Rectal smooth muscle tissue (tissue), 1 donor: ENCODE measurements around the gene SMIM38.
"Not testable (repeated sequence)": the region's sequence is repeated elsewhere in the genome, so short reads cannot be mapped to it uniquely, and the experiment has no call there.

Experiments
- H3K27ac ChIP-seq: one replicate; pipeline ENCODE4 v1.7.0; 2013; ENCODE audit warnings: low read depth, low read length, inconsistent platforms
- H3K27me3 ChIP-seq: one replicate; pipeline ENCODE4 v1.7.0; 2013; ENCODE audit warnings: low read length; ENCODE audit not compliant: control insufficient read depth, insufficient read depth
- H3K36me3 ChIP-seq: one replicate; pipeline ENCODE4 v1.7.0; 2013; ENCODE audit warnings: low read length; ENCODE audit not compliant: control insufficient read depth, insufficient read depth
- H3K4me1 ChIP-seq: one replicate; pipeline ENCODE4 v1.7.0; 2013; ENCODE audit warnings: low read length; ENCODE audit not compliant: control insufficient read depth, insufficient read depth
- H3K4me3 ChIP-seq: one replicate; pipeline ENCODE4 v1.7.0; 2013; ENCODE audit warnings: low read length
- H3K9ac ChIP-seq: one replicate; pipeline ENCODE4 v1.7.0; 2013; ENCODE audit warnings: low read length

SMIM38 gene

DNA sequence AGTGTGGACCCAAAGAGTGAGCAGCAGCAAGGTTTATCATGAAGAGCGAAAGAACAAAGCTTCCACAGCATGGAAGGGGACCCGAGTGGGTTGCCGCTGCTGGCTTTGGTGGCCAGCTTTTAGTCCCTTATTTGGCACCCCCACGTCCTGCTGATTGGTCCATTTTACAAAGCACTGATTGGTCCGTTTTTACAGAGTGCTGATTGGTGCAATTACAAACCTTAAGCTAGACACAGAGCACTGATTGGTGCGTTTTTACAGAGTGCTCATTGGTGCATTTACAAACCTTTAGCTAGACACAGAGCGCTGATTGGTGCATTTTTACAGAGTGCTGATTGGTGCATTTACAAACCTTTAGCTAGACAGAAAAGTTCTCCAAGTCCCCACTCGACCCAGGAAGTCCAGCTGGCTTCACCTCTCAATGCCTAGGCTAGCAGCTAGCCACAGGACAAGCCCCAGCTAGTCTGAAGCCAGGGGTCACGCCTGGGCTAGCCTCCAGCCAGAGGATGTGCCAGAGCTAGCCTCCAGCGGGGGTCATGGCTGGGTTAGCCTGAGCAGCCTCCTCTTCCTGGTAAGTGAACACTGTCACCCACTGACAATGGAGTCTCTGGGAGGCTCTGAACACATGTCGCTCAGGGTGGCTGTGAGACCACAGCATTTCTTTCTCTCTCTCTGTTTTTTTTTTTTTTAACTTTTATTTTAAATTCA is 6.2 kb upstream of the SMIM38 start:
- not testable (repeated sequence) for H3K36me3 ChIP-seq, H3K27me3 ChIP-seq, H3K4me1 ChIP-seq, H3K9ac ChIP-seq, H3K4me3 ChIP-seq, H3K27ac ChIP-seq

DNA sequence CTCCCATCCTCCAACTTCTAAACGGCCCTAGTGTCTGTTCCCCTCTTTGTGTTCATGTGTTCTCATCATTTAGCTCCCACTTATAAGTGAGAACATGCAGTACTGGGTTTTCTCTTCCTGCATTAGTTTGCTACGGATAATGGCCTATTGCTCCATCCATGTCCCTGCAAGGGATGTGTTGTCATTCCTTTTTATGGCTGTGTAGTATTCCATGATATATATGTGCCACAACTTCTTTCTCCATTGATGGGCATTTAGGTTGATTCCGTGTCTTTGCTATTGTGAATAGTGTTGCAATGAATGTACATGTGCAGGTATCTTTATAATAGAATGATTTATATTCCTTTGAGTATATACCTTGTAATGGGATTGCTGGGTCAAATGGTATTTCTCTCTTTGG is 5.6 kb upstream of the SMIM38 start:
- no peaks in the 10 kb centered on the region for H3K36me3 ChIP-seq
- no peak overlapping the region for H3K9ac ChIP-seq
- no peak overlapping the region for H3K27ac ChIP-seq
- no peaks in the 10 kb centered on the region for H3K4me1 ChIP-seq
- no peak overlapping the region for H3K4me3 ChIP-seq
- H3K27me3 ChIP-seq, result no peaks in the 10 kb centered on the region

DNA sequence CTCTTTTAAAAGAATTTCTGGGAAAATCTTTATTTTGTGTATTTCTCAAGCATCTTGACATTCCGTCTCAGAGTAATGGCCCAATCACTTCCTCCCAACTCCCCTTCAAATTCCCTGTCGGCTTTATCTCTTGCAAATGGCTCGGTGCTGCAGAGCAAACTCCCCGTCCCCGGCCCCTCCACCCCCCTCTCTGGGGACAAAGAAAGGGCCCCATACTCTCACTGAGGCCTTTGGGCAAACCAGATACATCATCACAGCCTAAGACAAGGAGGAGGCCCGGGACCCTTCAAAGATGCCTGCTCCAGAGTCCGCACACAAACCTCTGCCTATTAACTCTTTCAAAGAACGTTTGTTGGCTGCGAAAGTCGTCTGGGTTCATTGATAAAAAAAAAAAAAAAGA is 3.9 kb upstream of the SMIM38 start:
- Histone ChIP-seq H3K4me1 (peaks cover 3% of the 10 kb centered on the region), H3K27ac (no peak overlapping the region), H3K27me3 (no peaks in the 10 kb centered on the region), H3K36me3 (no peaks in the 10 kb centered on the region), H3K9ac (no peak overlapping the region), H3K4me3 (no peak overlapping the region)

DNA sequence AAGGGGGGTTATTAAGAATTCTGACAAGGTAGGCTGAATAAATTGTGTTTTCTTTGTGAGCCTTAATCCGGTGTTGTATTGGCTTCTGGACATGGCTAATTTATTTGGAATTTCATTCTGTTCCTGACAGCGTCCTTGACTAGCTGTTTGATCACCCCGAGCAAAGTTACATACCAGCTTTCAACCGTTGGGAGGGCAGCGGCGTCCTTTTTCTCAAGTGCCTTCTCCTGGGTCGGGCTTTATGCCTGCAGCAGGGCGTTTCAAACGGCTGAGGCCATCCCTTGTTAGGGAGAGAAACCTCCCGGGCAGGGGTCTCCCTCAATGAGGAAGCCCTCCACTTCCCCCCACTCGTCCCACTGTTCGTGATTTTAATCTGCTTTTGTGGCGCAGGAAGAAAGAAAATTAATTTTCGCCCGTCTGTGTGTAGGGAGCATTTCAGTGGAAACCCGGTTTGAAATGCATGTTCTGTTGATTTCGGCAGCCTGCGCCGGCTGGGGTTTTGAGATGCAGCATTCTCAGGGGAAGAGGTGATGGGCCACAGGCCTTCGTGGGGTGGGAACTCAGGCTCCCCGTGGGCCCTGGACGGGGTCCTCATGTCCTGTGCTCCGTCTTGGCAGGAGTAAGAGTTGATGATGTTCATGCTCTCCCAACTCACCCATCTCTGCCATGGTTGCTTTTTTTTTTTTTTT is 2.9 kb upstream of the SMIM38 start:
- H3K27ac ChIP-seq, result no peak overlapping the region
- no peak overlapping the region for H3K9ac ChIP-seq
- no peak overlapping the region for H3K4me3 ChIP-seq
- H3K4me1 ChIP-seq, result peaks cover 7% of the 10 kb centered on the region
- H3K36me3 ChIP-seq, result no peaks in the 10 kb centered on the region
- H3K27me3 ChIP-seq, result no peaks in the 10 kb centered on the region

DNA sequence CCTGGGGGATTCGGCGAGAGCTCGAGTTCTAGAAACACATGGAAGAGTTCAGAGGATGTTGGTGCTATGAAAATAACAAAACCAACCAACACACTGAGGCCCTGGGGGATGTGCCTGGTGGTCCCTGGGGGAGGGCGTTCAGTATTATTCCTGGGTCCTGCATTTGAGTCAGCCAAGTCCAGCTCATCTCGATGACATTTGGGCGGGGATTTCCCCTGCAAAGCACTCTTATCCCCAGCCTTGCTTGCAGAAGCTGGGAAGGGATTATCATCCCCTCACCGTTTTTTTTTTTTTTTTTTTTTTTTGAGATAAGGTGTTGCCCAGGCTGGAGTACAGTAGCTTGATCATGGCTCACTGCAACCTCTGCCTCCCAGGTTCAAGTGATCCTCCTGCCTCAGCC is 2.1 kb upstream of the SMIM38 start:
- no peaks in the 10 kb centered on the region for H3K27me3 ChIP-seq
- H3K36me3 ChIP-seq, result no peaks in the 10 kb centered on the region
- H3K27ac ChIP-seq, result no peak overlapping the region
- H3K4me1 ChIP-seq, result peaks cover 7% of the 10 kb centered on the region
- H3K9ac ChIP-seq, result no peak overlapping the region
- no peak overlapping the region for H3K4me3 ChIP-seq

DNA sequence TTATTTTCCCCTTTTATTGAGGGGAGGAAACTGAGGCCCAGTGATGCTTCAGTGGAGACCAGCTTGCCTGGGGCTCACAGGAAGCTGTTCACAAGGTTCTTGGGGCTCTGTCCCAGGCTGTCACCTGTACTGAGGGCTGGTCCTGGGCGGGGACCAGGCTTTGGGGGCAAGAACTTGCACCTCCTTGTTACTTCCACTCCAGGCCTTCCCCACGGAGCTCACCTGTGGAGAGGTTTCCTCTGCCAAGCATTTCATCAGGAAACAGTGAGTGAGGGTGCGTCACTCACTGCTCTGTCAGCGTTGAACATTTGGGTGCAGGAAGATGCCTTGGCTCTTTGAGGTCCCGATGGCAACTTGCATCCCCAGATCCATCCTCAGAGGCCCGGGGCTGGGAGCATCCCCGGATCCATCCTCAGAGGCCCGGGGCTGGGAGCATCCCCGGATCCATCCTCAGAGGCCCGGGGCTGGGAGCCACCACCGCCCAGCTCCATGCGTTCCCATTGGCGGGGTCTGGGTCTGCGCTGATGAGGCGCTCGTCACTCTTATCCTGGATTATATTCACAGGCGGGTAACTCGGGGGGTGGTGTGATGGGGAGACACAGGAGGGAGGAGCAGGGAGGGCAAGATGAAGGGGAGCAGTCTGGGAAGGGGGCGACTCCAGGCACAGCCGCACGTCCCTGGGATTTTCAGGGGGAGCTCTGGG is 1.4 kb upstream of the SMIM38 start:
- Histone ChIP-seq H3K27me3 (no peaks in the 10 kb centered on the region), H3K4me1 (peaks cover 7% of the 10 kb centered on the region)

DNA sequence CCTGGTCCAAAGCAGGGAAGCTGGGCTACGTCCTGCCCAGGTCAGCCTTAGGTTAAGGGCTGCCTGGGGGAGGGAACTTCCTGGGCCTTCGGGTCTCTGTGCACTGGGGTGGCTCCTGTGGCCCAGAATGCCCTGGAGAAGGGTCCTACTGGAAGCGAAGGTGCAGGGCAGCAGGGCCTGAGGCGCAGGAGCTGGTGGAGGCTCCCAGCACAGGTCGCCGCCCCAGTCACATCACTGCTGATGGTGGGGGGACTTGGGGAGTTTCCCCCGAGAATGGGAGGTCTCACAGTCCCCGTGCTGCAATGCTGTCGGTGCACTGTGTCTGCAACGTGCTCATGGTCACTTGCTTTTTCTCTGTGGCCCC is 815 bp upstream of the SMIM38 start:
- Histone ChIP-seq H3K27me3 (no peaks in the 10 kb centered on the region), H3K4me1 (peaks cover 7% of the 10 kb centered on the region), H3K9ac (no peak overlapping the region), H3K27ac (no peak overlapping the region), H3K36me3 (no peaks in the 10 kb centered on the region), H3K4me3 (no peak overlapping the region)

More for the DNA sequence above, 1.4 kb upstream of the SMIM38 start:
- Histone ChIP-seq H3K36me3 (no peaks in the 10 kb centered on the region), H3K27ac (no peak overlapping the region), H3K9ac (no peak overlapping the region), H3K4me3 (no peak overlapping the region)

DNA sequence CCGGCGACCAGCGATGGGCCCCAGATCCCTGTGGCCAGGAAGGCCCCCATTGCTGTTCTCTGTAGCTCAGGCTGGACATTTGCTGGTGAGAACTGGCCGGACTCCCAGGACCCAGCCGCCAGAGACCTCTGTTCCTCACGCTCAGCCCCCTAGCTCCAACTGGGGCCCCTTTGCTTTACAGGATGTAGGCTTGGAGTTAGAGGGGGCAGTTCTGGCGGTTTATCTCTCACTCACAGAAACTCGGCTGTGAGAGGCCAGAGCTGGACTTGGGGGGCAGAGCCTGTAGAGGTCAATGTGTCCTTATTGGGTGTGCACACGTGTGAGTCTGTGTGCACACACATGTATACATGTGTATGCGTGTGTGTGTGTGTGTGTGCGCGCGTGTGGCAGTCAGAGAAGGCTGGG is 502 bp downstream of the SMIM38 start:
- no peak overlapping the region for H3K4me3 ChIP-seq
- H3K27ac ChIP-seq, result no peak overlapping the region
- peaks cover 10% of the 10 kb centered on the region for H3K4me1 ChIP-seq
- no peak overlapping the region for H3K9ac ChIP-seq
- H3K36me3 ChIP-seq, result no peaks in the 10 kb centered on the region
- no peaks in the 10 kb centered on the region for H3K27me3 ChIP-seq

DNA sequence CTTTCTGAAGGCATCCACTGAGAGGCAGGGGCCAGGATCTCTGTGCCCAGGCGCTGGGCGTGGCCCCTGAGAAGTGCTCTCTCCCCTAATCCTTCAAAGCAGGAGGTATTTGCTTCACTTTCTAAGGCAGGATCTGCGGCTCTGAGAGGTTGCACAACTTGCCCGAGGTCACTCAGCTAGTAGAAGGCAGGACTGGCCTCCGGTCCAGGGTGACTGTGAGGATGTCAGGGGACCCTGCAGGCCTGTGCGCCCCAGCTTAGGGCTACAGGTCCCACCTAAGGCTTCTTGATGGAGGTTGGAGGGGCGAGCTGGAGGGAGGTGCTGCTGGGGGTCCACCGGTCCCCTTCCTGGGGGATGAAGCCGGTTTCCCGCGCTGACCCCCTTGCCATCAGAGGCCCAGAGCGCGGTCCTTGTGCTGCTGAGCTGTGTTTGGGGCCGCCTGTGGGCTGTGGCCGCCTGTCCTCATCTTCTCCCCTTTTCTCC is 979 bp downstream of the SMIM38 start:
- Histone ChIP-seq H3K9ac (no peak overlapping the region), H3K36me3 (no peaks in the 10 kb centered on the region), H3K27ac (peak overlapping the region; percentile 38), H3K4me1 (peaks cover 10% of the 10 kb centered on the region), H3K4me3 (no peak overlapping the region), H3K27me3 (no peaks in the 10 kb centered on the region)

DNA sequence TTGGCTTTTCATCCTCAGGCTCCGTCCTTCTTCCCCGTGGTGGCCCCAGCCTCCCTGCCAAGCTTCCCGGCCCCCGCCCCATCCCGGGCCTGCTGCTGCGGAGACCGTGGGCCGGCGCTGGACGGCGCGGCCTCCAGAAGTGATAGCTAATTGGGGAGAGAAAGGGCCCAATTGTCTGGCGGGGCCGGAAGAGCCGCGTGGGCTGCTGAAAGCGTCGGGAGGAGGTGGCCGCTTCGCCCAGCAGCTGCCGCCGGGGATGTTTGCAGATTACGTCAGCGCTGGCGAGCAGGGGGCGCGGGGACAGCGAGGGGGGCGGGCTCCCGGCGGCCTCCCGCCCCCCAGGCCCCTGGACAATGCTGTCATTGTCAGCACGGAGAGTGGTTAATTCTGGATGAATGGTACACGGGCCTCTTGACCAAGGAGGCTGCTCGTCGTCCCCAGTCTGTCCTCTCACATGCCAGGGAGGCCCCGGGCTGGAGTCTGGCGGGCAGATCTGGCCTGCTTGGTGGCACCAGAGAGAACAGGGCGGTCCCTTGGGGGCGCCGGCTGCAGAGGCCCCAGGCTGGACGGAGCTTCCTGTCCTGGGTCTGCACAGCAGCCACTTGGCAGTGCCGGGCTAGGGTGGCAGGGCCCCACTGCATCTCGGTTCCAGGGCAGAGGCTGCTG is 1.6 kb downstream of the SMIM38 start:
- Histone ChIP-seq H3K27ac (peak overlapping the region; percentile 38), H3K36me3 (no peaks in the 10 kb centered on the region), H3K4me1 (peaks cover 10% of the 10 kb centered on the region), H3K27me3 (no peaks in the 10 kb centered on the region), H3K9ac (no peak overlapping the region), H3K4me3 (no peak overlapping the region)

DNA sequence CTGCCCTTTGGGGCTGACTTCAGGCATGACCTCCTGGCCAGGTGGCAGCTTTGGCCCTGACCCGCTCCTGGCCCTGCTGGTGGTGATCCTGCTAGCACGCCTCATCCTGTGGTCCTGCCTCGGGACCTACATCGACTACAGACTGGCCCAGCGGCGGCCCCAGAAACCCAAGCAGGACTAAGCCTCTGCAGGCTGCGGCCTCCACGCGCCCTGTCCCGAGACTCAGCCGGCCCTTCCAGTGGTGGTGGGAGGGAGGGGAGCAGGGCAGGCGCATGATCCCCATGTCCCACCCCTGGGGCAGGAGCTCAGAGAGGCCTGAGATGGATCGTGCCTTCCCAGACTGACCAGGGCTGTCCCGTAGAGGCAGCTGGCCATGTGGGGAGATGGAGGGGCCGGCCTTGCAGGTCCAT is 2.1 kb downstream of the SMIM38 start:
- Histone ChIP-seq H3K4me1 (peaks cover 10% of the 10 kb centered on the region), H3K36me3 (no peaks in the 10 kb centered on the region), H3K27me3 (no peaks in the 10 kb centered on the region), H3K4me3 (no peak overlapping the region), H3K27ac (peak overlapping the region; percentile 1), H3K9ac (no peak overlapping the region)
